Pancreas (tissue), 10 donors: Measurements from ENCODE around the gene ACOX3. TPM values are rescaled to one million over a fixed set of nuclear protein-coding genes. Genes with fewer than 3 reads are reported as not detected.

Experiments used
- ATAC-seq, 4 donors: fragments of 200-7000 bp; cut with Tn5 transposase; one replicate each; pipeline versions ENCODE4 v1.8.0 to v1.9.1; 2020; ENCODE audit warnings: mild to moderate bottlenecking in 4 of 4, moderate library complexity in 4 of 4
- DNase-seq, 6 donors: peaks; one replicate each; pipeline ENCODE4 v3.0.0-alpha.2; 2020
- FAIRE-seq: peaks from 2 replicates; lab custom pipeline; 2012; peaks lifted over from hg19 to GRCh38; lab: Jason Lieb, UNC
- H3K27ac ChIP-seq, 4 donors: fragments of 200-600 bp; sonication (generic); 1 replicate in 3 of 4; 2 replicates in 1 of 4; pipeline versions ENCODE4 v1.5.0 to v1.8.0; 2020
- H3K27me3 ChIP-seq, 4 donors: fragments of 200-600 bp; one replicate each; pipeline ENCODE4 v1.8.0; 2021
- H3K36me3 ChIP-seq, 3 donors: fragments of 200-600 bp; sonication (generic) in 1 of 3; one replicate each; pipeline versions ENCODE4 v1.5.0 to v1.8.0; 2020 to 2021
- H3K4me1 ChIP-seq, 3 donors: fragments of 200-600 bp; one replicate each; pipeline ENCODE4 v1.8.0; 2021
- H3K4me3 ChIP-seq, 4 donors: fragments of 200-600 bp; sonication (generic) in 2 of 4; one replicate each; pipeline versions ENCODE4 v1.5.0 to v1.8.0; 2020 to 2021
- H3K9me3 ChIP-seq, 4 donors: fragments of 200-600 bp; one replicate each; pipeline ENCODE4 v1.8.0; 2021
- WGBS, 2 donors: extraction: QIAGEN DNeasy Blood & Tissue Kit; methylation state at CpG; one replicate each; pipeline ENCODE4 v1.1.7; 2013; 5-methylcytosine and 5-hydroxymethylcytosine counted together
- intact Hi-C, 3 donors: fragments of 100-400 bp; cut with DNase I; formaldehyde crosslinking; loops; one replicate each; pipeline versions ENCODE4 v1.11.1 to v1.14.2; 2022
- polyA plus RNA-seq, 2 donors: library from polyadenylated mRNA; stranded (reverse); fragments of 200-250 nt; gene quantifications; one replicate each; pipeline ENCODE4 v1.2.3, GENCODE V29; 2013
- total RNA-seq, 6 donors: library from RNA; stranded (reverse); fragmentation: NEBNext Ultra II Directional in 4 of 6; extraction: Animal tissue kit (Norgen Biotek cat#: 25700) in 4 of 6; gene quantifications; one replicate each; pipeline versions ENCODE4 v1.2.1 to v1.2.4, GENCODE V29; 2021 to 2023
- TF ChIP-seq, protein P1 (sequence below), 4 donors: fragments of 200-600 bp; sonication (generic) in 3 of 4; IDR thresholded peaks; one replicate each; pipeline versions ENCODE4 v1.5.0 to v1.8.0; 2021; ENCODE audit warnings: antibody characterized with exemption in 4 of 4
- donor health status: healthy with polysubstance abuse.
- donor health status: DM: no; HTN: no; CAD: no; lungs with moderate emphysema.
- donor health status: DM: no; HTN: no; CAD: no.
- donor health status: control.
- donor health status: control.
- donor health status: Bipolar disorder and iron deficiency.
- donor health status: DM: yes; HTN: yes; CAD: no.
- donor health status: DM: no; HTN: no; CAD: no.
- donor health status: DM: no; HTN: no; CAD: no.
- donor health status: DM: yes; HTN: yes; CAD: no.

The ACOX3 gene
- total and polyA plus RNA-seq, 8 donors, result 16.1 to 24.8 (median 18.6) TPM

DNA sequence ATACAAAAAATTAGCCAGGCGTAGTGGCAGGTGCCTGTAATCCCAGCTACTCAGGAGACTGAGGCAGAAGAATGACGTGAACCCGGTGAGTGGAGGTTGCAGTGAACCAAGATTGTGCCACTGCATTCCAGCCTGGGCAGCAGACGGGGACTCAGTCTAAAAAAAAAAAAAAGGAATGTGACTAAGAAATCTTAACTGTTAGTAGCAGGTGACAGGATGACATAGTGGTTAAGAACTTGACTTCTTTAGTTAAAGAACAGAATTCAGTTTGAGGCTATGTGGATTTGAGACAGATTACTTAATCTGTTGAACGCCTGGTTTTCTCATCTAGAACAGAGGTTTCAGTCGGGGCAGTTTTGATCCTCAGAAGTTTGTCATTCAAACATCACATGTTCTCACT is 3.3 kb upstream of the ACOX3 start:
- Histone ChIP-seq H3K4me3 (no peak overlapping the region), H3K36me3 (peaks cover 0 to 14% (median 0%) of the 10 kb centered on the region in 3 donors), H3K9me3 (no peaks in the 10 kb centered on the region), H3K27me3 (no peaks in the 10 kb centered on the region), H3K27ac (no peak overlapping the region), H3K4me1 (peaks cover 0 to 17% (median 14%) of the 10 kb centered on the region in 3 donors)
- intact Hi-C loops, result no loop called here
- TF ChIP-seq, protein P1, sequence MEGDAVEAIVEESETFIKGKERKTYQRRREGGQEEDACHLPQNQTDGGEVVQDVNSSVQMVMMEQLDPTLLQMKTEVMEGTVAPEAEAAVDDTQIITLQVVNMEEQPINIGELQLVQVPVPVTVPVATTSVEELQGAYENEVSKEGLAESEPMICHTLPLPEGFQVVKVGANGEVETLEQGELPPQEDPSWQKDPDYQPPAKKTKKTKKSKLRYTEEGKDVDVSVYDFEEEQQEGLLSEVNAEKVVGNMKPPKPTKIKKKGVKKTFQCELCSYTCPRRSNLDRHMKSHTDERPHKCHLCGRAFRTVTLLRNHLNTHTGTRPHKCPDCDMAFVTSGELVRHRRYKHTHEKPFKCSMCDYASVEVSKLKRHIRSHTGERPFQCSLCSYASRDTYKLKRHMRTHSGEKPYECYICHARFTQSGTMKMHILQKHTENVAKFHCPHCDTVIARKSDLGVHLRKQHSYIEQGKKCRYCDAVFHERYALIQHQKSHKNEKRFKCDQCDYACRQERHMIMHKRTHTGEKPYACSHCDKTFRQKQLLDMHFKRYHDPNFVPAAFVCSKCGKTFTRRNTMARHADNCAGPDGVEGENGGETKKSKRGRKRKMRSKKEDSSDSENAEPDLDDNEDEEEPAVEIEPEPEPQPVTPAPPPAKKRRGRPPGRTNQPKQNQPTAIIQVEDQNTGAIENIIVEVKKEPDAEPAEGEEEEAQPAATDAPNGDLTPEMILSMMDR (IDR thresholded peaks at IDR 0.05), result no peak
- FAIRE-seq, result no peak
- DNase-seq, result no peak
- ATAC-seq, result no peak
- WGBS, 2 donors, result 66 to 74% methylated on average over 6 of the region's 6 CpGs

DNA sequence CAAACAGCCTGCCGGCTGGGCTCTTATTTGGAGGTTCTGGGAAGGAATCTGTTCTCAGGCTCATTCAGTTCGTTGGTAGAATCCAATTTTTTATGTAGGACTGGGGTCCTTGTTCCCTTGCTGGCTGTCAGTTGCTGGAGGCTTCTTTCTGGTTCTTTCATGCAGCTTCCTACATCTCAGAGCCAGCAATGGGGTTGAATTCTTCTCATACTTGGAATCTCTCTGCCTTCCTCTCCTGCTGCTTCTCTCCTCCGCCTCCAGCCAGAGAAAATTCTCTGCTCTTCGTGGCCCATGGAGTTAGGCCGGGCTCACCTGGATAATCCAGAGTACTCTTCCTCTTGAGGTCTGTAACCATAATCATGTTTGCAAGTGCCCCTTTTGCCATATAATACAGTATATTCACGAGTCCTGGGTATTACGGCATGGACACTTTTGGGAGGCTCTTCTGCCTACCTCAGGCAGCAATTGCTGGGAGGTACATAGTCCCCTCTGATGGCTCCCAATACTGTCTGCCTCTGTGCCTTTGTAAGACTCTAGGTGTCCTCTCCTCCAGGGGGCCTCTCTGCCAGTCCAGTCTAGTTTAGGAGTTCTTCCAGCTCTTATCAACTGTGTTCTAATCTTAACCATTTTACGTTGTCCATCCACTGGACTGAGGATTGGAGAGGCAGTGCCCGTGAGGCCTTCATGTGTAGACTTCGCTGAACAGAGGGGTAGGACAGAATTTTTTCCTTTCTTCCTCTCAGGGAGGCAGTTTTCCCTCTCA is 2.3 kb upstream of the ACOX3 start:
- H3K4me3 ChIP-seq, result peak overlapping the region in 2 of 4 donors; percentile 64 to 99
- DNase-seq (no peak), FAIRE-seq (no peak), ATAC-seq (no peak)
- TF ChIP-seq, protein P1 (IDR thresholded peaks at IDR 0.05), result no peak
- 48 to 61% methylated on average over 10 of the region's 10 CpGs for WGBS, 2 donors
- no peaks in the 10 kb centered on the region for H3K9me3 ChIP-seq
- H3K27me3 ChIP-seq, result no peaks in the 10 kb centered on the region
- H3K27ac ChIP-seq, result no peak overlapping the region
- H3K36me3 ChIP-seq, result peaks cover 0 to 5% (median 0%) of the 10 kb centered on the region in 3 donors
- intact Hi-C loops, result no loop called here
- peaks cover 0 to 22% (median 17%) of the 10 kb centered on the region in 3 donors for H3K4me1 ChIP-seq

DNA sequence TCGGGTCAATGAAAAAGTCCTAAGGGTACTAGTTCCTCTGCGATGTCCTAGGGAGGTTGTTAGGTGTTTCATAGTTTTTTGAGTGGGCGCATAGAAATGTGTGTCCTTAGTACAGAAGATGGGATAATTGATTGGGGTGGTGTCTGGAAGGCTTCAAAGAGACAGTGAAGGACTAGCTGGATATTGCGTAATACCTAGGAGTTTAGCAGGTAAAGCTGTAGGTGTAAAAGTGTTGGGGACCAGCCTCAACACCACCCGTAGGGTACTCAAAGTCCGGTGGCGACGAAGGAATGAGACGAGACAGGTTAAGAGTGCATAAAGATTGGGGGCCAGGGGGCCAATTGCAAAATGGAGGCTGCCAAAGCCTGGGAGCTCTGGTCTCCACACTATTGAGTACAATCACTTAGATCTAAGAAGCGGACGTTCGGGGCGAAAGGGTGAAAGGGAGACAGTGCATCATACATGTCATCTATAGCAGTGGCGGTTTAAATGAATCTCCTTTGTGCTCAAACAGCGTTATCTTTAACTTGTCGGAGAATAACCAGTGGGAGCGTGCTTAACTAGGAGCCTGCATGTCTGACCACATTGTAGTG is 1.1 kb upstream of the ACOX3 start:
- DNase-seq (no peak), FAIRE-seq (no peak), ATAC-seq (no peak)
- TF ChIP-seq, protein P1 (IDR thresholded peaks at IDR 0.05), result no peak
- H3K4me3 ChIP-seq, result peak overlapping the region; percentile 64 to 100 (median 99)
- intact Hi-C loops, result no loop called here
- 18 to 22% methylated on average over 17 of the region's 17 CpGs for WGBS, 2 donors
- no peaks in the 10 kb centered on the region for H3K9me3 ChIP-seq
- H3K27ac ChIP-seq, result no peak overlapping the region
- H3K27me3 ChIP-seq, result no peaks in the 10 kb centered on the region
- no peaks in the 10 kb centered on the region for H3K36me3 ChIP-seq
- H3K4me1 ChIP-seq, result peaks cover 0 to 30% (median 17%) of the 10 kb centered on the region in 3 donors

DNA sequence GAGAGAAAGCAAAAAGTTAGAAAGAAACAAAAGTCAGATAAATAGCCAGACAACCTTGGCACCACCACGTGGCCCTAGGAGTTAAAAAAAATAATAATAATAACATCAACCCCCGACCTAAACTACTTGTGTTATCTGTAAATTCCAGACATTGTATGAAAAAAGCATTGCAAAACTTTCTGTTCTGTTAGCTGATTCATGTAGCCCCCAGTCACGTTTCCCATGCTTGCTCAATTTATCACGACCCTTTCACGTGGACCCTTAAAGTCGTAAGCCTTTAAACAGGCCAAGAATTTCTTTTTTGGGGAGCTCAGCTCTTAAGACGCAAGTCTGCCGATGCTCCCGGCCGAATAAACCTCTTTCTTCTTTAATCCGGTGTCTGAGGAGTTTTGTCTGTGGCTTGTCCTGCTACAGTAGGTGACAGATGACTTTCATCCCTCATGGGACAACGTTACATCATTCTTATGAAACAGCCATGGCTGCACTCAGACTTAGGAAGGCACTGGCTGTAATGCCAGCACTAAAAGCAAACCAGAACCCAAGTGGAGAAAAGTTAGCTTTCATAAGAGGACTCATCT is 520 bp downstream of the ACOX3 start:
- intact Hi-C loops, result no loop called here
- no peak for DNase-seq
- FAIRE-seq, result no peak

More for the DNA sequence above, 520 bp downstream of the ACOX3 start:
- H3K27me3 ChIP-seq, result no peaks in the 10 kb centered on the region
- TF ChIP-seq, protein P1 (IDR thresholded peaks at IDR 0.05), result no peak
- WGBS, 2 donors, result 14 to 17% methylated on average over 12 of the region's 12 CpGs
- peaks cover 10 to 35% (median 20%) of the 10 kb centered on the region in 3 donors for H3K4me1 ChIP-seq
- H3K27ac ChIP-seq, result peak overlapping the region; percentile 86 to 97 (median 96)
- H3K9me3 ChIP-seq, result no peaks in the 10 kb centered on the region
- no peaks in the 10 kb centered on the region for H3K36me3 ChIP-seq
- peak overlapping the region; percentile 64 to 100 (median 99) for H3K4me3 ChIP-seq
- ATAC-seq, result peak; percentile 7 to 40 (median 26)
